Glutamatergic neuron (in vitro differentiated cells): ENCODE data around the gene GLB1L2. TPM values are rescaled to one million over a fixed set of nuclear protein-coding genes. Genes with fewer than 3 reads are reported as not detected.

ENCODE experiments used
- DNase-seq: peaks from one replicate; pipeline ENCODE4 v3.0.0; 2022
- H3K27ac Mint-ChIP-seq: one replicate; pipeline ENCODE4 v1.8.0; 2020; ENCODE audit warnings: mild to moderate bottlenecking, mixed read lengths, inconsistent platforms; ENCODE audit not compliant: unreplicated experiment
- H3K27me3 Mint-ChIP-seq: one replicate; pipeline ENCODE4 v1.8.0; 2020; ENCODE audit warnings: mild to moderate bottlenecking, moderate library complexity, mixed read lengths, inconsistent platforms; ENCODE audit not compliant: unreplicated experiment
- H3K36me3 Mint-ChIP-seq: one replicate; pipeline ENCODE4 v1.8.0; 2020; ENCODE audit warnings: mild to moderate bottlenecking, mixed read lengths, inconsistent platforms; ENCODE audit not compliant: unreplicated experiment
- H3K4me1 Mint-ChIP-seq: one replicate; pipeline ENCODE4 v1.8.0; 2020; ENCODE audit warnings: mild to moderate bottlenecking, low read depth, mixed read lengths, inconsistent platforms; ENCODE audit not compliant: unreplicated experiment
- H3K4me3 Mint-ChIP-seq: one replicate; pipeline ENCODE4 v1.8.0; 2020; ENCODE audit warnings: mild to moderate bottlenecking, mixed read lengths, inconsistent platforms; ENCODE audit not compliant: unreplicated experiment
- H3K9me3 Mint-ChIP-seq: one replicate; pipeline ENCODE4 v1.8.0; 2020; ENCODE audit warnings: mild to moderate bottlenecking, moderate library complexity, mixed read lengths, inconsistent platforms; ENCODE audit not compliant: unreplicated experiment
- total RNA-seq: library from RNA; stranded (reverse); fragmentation: NEBNext Ultra II Directional; extraction: Animal tissue kit (Norgen Biotek cat#: 25700); gene quantifications from one replicate; pipeline ENCODE4 v1.2.1, GENCODE V29; 2021; ENCODE audit not compliant: unreplicated experiment
- TF ChIP-seq, protein P1 (sequence below): fragments of 200-600 bp; sonication (generic); IDR thresholded peaks from one replicate; pipeline ENCODE4 v1.5.0; 2021; ENCODE audit not compliant: partially characterized antibody, unreplicated experiment

Gene GLB1L2
- total RNA-seq, 1 donor from 2014 or later: 1.0 TPM

DNA sequence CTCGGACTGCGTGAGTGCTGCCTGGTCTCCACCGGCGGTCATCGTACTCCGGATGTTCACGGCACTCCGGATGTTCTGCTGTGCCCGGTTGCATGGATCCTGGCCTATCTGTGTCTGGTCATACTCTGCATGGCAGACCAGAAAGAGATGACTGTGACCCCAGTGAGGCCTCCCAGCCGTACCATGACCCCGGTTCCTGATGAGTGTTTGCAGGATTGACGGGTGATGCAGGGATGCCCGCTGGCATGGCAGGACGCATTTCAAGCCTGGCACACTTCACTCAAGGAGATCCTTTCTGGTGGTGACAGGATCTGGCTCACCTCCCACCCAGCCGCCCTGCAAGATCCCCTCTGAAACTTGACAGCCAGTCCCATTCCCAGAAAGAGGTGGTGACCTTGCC, 6.3 kb downstream of the GLB1L2 start:
- no peak overlapping the region for H3K27ac Mint-ChIP-seq
- H3K4me1 Mint-ChIP-seq: peaks cover 9% of the 10 kb centered on the region
- DNase-seq: no peak
- no peaks in the 10 kb centered on the region for H3K36me3 Mint-ChIP-seq
- H3K27me3 Mint-ChIP-seq: peaks cover 7% of the 10 kb centered on the region
- TF ChIP-seq, protein P1, sequence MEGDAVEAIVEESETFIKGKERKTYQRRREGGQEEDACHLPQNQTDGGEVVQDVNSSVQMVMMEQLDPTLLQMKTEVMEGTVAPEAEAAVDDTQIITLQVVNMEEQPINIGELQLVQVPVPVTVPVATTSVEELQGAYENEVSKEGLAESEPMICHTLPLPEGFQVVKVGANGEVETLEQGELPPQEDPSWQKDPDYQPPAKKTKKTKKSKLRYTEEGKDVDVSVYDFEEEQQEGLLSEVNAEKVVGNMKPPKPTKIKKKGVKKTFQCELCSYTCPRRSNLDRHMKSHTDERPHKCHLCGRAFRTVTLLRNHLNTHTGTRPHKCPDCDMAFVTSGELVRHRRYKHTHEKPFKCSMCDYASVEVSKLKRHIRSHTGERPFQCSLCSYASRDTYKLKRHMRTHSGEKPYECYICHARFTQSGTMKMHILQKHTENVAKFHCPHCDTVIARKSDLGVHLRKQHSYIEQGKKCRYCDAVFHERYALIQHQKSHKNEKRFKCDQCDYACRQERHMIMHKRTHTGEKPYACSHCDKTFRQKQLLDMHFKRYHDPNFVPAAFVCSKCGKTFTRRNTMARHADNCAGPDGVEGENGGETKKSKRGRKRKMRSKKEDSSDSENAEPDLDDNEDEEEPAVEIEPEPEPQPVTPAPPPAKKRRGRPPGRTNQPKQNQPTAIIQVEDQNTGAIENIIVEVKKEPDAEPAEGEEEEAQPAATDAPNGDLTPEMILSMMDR: no peak
- no peaks in the 10 kb centered on the region for H3K9me3 Mint-ChIP-seq
- no peak overlapping the region for H3K4me3 Mint-ChIP-seq

DNA sequence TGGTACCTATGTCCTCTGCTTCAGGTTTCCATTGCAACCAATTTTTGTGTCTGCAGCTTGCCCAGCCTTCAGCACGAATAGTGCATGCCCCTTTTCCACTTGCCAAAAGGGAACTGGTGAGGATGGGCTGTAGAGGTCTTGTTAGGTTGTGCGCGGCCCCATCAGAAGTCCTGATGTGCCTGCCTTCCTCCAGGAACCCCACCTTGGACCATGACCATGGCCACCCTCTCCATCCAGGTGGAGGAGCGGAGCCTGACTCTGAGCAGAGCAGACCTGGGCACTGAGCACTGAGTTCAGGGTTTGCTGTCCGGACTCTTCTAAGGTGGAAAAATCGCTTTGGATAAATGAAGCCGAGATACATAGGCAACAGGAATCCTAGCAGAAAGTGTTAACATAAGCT, 6.9 kb downstream of the GLB1L2 start:
- no peak for DNase-seq
- TF ChIP-seq, protein P1: no peak

GRCh38 chr11:134339756-134340155, 8.0 kb downstream of the GLB1L2 start:
- no peaks in the 10 kb centered on the region for H3K9me3 Mint-ChIP-seq
- TF ChIP-seq, protein P1: no peak

More for the DNA sequence above, 6.9 kb downstream of the GLB1L2 start:
- no peaks in the 10 kb centered on the region for H3K36me3 Mint-ChIP-seq
- no peaks in the 10 kb centered on the region for H3K9me3 Mint-ChIP-seq
- no peak overlapping the region for H3K4me3 Mint-ChIP-seq
- no peak overlapping the region for H3K27ac Mint-ChIP-seq
- H3K27me3 Mint-ChIP-seq: peaks cover 6% of the 10 kb centered on the region
- peaks cover 7% of the 10 kb centered on the region for H3K4me1 Mint-ChIP-seq

DNA sequence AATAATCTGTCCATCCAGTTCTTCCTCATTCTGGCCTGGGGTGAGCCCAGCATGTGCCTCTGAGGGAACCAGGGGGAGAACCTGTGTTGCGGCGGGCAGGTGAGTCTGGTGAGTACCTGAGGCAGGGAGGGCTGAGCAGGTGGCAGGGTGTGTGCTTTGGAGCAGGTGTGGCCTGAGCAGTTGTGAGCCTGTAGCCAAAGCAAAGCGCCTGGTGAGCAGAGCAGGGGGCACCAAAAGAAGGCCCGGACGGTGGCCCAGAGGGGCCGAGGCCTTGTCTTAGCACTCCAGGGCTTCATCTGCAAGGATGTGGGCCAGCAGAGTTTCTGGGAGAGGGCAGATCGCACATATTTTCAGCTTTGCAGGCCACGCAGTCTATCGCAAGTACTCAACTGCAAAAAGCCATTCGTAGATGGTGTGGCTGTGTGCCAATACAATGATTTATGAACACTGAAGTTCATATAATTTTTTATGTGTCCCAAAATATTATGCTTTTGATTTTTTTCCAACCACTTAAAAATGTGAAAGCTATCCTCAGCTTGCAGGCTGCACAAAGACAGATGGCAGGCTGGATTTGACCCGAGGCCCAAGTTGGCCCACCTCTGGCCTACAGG, 8.7 kb downstream of the GLB1L2 start:
- H3K36me3 Mint-ChIP-seq: no peaks in the 10 kb centered on the region
- H3K27ac Mint-ChIP-seq: no peak overlapping the region
- H3K4me3 Mint-ChIP-seq: no peak overlapping the region
- DNase-seq: no peak
- H3K9me3 Mint-ChIP-seq: no peaks in the 10 kb centered on the region
- TF ChIP-seq, protein P1: no peak
- peaks cover 7% of the 10 kb centered on the region for H3K4me1 Mint-ChIP-seq
- H3K27me3 Mint-ChIP-seq: peaks cover 7% of the 10 kb centered on the region

More at GRCh38 chr11:134339756-134340155, 8.0 kb downstream of the GLB1L2 start:
- H3K27me3 Mint-ChIP-seq: peaks cover 7% of the 10 kb centered on the region
- peaks cover 7% of the 10 kb centered on the region for H3K4me1 Mint-ChIP-seq
- H3K4me3 Mint-ChIP-seq: no peak overlapping the region
- DNase-seq: no peak
- no peaks in the 10 kb centered on the region for H3K36me3 Mint-ChIP-seq
- H3K27ac Mint-ChIP-seq: no peak overlapping the region

GRCh38 chr11:134341805-134342571, 10.2 kb downstream of the GLB1L2 start:
- Mint-ChIP-seq H3K27me3 (peaks cover 6% of the 10 kb centered on the region), H3K27ac (no peak overlapping the region), H3K36me3 (no peaks in the 10 kb centered on the region), H3K4me3 (no peak overlapping the region), H3K4me1 (peaks cover 4% of the 10 kb centered on the region), H3K9me3 (no peaks in the 10 kb centered on the region)
- no peak for DNase-seq
- TF ChIP-seq, protein P1: no peak
